ENCODE data around the gene KRT31.
"Not testable (repeated sequence)": the region's sequence is repeated elsewhere in the genome, so short reads cannot be mapped to it uniquely, and the experiment has no call there.

The KRT31 gene

GRCh38 chr17:41347869-41348760, 49.3 kb downstream of the KRT31 start:
- DNase-seq = no peak
- H3K27me3 ChIP-seq (replicated peaks; ENCODE audit: control insufficient read depth, insufficient read depth, low read length, poor library complexity, severe bottlenecking) = no peaks in the 10 kb centered on the region
- H3K4me1 ChIP-seq (ENCODE audit: control insufficient read depth, insufficient read depth, low read length, poor library complexity, severe bottlenecking) = peaks cover 7% of the 10 kb centered on the region
- H3K9me3 ChIP-seq (ENCODE audit: control insufficient read depth, low read length) = peaks cover under 1% of the 10 kb centered on the region
- no peak overlapping the region for H3K4me3 ChIP-seq (ENCODE audit: insufficient read depth, low read depth, low read length, poor library complexity, severe bottlenecking)
- no peak overlapping the region for H3K27ac ChIP-seq (ENCODE audit: insufficient read depth, low read length, poor library complexity, severe bottlenecking)
- H3K36me3 ChIP-seq (ENCODE audit: control insufficient read depth, insufficient read depth, low read length) = no peaks in the 10 kb centered on the region

DNA sequence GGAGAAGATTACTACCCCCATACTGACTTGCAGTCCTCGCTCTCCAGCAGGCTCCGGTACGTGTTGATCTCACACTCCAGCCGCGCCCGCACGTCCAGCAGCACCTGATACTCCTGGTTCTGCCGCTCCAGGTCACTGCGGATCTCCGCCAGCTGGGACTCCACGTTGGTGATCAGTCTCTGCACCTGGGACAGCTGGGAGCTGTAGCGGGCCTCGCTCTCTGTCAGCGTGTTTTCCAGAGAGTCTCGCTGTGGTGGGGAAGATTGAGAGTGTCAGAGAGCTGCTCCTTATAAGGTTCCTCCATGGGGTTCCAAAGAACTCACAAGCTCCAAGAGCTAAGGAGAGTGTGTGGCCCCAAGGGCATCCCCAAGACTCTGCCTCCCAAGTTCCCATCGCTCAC, 51.0 kb downstream of the KRT31 start:
- not testable (repeated sequence) for H3K4me3 ChIP-seq (ENCODE audit: insufficient read depth, low read depth, low read length, poor library complexity, severe bottlenecking); DNase-seq; H3K27ac ChIP-seq (ENCODE audit: insufficient read depth, low read length, poor library complexity, severe bottlenecking); H3K9me3 ChIP-seq (ENCODE audit: control insufficient read depth, low read length); H3K27me3 ChIP-seq (replicated peaks; ENCODE audit: control insufficient read depth, insufficient read depth, low read length, poor library complexity, severe bottlenecking); H3K36me3 ChIP-seq (ENCODE audit: control insufficient read depth, insufficient read depth, low read length); H3K4me1 ChIP-seq (ENCODE audit: control insufficient read depth, insufficient read depth, low read length, poor library complexity, severe bottlenecking)

DNA sequence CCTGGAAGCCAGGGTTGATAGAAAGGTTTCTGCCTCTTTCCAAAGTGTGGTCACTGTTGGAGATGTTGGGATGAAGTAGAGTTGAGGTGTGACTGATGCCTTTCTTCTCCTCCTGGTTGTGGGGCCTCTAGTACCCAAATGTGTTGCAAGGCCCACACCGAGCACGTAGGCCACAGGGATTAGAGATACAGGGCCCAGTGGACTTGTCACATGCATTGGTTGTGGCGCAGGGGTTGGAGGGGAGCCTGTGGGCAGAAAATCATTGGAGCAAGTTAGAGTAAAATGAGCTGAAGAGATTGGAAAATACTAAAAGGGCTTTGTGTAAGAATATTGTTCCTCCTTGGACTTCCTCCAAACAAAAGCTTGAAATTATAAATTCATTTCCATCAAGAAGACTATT, 51.4 kb downstream of the KRT31 start:
- peaks cover 4% of the 10 kb centered on the region for H3K9me3 ChIP-seq (ENCODE audit: control insufficient read depth, low read length)
- no peaks in the 10 kb centered on the region for H3K27me3 ChIP-seq (replicated peaks; ENCODE audit: control insufficient read depth, insufficient read depth, low read length, poor library complexity, severe bottlenecking)
- no peak overlapping the region for H3K27ac ChIP-seq (ENCODE audit: insufficient read depth, low read length, poor library complexity, severe bottlenecking)
- no peak overlapping the region for H3K4me3 ChIP-seq (ENCODE audit: insufficient read depth, low read depth, low read length, poor library complexity, severe bottlenecking)
- DNase-seq = no peak
- peaks cover 8% of the 10 kb centered on the region for H3K4me1 ChIP-seq (ENCODE audit: control insufficient read depth, insufficient read depth, low read length, poor library complexity, severe bottlenecking)
- no peaks in the 10 kb centered on the region for H3K36me3 ChIP-seq (ENCODE audit: control insufficient read depth, insufficient read depth, low read length)

Data from effector memory CD4-positive, alpha-beta T cell (primary cell).